NCI-H460 (cell line): ENCODE data around the gene PSMB5. TPM values are rescaled to one million over a fixed set of nuclear protein-coding genes. Genes with fewer than 3 reads are reported as not detected.

Experiments used
- DNase-seq: peaks from one replicate; pipeline ENCODE4 v3.0.0-alpha.2; 2016; ENCODE audit warnings: low read depth; ENCODE audit errors: extremely low read depth
- total RNA-seq: library from RNA; depleted of rRNA; stranded (reverse); fragments of >200 nt; shearing (Covaris generic); gene quantifications from 2 replicates; pipeline ENCODE4 v1.2.3, GENCODE V29; 2014

The PSMB5 gene
- total RNA-seq, 1 experiment from 2014 or later: 254 TPM

DNA sequence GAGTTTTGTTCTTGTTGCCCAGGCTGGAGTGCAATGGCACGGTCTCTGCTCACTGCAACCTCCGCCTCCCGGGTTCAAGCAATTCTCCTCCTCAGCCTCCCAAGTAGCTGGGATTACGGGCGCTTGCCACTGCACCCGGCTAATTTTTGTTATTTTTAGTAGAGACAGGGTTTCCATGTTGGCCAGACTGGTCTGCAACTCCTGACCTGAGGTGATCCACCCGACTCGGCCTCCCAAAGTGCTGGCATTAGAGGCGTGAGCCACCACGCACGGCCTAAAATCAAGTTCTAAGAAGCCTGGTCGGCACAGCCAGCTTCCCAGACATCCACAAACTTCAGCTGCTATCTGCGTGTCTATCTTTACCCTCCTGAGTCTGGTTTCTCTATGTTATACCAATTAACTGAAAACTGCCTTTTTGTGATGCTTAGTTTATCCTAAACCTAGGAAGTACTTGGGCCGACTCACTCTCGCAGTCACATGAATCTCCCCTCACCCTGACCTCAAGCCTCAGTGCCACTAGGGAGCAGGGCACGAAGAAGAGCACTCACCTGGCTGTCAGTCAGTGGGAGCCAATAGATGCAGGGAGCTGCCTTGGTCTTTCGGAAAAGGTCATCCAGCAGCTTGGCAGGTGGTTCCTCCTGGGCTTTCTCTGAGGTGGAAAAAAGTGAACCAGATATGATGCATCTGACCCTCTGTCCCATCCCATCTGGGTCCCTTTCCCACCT lies 26.0 kb upstream of the PSMB5 start:
- DNase-seq: no peak

DNA sequence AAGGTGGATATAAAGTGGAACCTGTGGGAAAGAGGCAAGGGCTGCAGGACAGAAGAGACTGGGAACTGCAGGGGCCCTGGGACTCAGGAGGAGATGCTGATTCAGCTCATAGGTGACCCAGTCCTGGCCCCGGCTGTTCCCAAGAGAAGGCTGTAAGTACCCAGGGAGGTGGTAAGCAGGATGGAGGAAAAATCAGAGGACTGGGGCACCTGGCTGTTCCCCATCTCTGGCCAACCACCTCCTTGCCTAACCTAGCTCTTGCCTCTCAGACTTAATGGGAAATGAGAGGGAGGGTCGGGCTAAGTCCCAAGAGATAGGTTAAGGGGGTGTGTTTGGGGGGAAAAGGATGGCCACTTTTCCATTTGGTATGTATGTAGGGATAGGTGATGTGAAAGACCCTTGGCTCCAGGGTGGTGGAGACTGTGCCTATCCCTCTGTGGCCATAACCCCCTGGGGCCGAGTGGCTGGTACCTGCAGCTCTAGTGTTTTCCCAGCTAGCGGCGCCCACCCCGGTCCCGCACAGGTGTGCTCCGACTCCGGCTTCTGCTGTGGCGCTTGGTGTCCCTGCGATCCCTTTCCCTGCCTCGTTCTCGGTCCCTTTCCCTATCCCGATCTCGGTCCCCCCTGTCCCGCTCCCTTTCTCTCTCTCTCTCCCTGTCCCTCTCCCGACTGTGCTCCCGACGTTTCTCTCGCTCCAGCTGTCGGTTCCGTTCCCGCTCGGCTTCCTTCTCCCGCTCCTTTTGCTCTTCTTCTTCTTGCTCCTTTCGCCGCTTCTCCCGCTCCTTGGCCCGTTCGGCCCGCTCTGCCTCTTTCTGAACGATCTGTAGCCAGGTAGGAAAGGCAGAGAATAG lies 24.2 kb upstream of the PSMB5 start:
- DNase-seq: no peak

DNA sequence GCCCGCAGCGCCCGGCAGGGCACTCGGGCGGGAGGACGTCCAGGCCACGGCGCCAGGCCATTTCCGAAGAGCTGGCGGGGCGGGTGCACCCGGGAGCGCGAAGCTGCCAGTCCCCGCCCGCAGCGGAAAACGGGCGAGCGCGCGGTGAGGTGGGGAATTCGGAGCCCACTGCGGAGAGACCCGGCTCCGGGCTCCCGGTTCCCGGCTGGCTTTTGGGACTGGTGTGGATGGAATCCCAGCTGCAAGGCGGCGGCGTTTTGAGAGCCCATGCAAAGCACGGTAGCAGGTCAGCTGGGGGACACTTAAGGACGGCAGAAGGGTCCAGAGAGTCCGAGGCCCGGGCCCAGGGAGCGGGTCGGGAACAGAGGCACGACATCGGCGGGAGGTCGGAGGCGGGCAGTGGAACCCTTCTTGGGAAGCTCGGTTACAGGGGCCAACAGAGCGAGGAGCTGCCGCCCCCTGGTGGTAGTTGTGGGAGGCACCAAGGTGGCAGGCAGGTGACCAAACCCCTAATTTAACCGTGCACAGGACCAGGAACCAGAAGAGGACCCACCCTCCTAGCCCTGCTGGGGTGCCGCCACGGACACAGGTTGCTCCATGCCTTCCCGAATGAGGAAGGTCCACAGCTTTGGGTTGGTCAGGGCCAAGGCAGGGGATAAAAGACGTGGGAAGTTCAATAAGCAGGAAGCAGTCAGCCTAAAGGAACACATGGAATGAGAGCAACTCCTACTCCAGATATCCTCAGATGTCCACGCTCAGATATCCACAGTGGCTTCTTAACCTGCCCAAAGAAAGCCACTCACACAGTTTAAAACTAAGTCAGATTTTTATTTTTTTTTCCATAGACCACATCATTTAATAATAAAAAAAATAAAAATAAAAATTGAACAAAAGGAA lies 23.3 kb upstream of the PSMB5 start:
- peak; percentile 83 for DNase-seq

DNA sequence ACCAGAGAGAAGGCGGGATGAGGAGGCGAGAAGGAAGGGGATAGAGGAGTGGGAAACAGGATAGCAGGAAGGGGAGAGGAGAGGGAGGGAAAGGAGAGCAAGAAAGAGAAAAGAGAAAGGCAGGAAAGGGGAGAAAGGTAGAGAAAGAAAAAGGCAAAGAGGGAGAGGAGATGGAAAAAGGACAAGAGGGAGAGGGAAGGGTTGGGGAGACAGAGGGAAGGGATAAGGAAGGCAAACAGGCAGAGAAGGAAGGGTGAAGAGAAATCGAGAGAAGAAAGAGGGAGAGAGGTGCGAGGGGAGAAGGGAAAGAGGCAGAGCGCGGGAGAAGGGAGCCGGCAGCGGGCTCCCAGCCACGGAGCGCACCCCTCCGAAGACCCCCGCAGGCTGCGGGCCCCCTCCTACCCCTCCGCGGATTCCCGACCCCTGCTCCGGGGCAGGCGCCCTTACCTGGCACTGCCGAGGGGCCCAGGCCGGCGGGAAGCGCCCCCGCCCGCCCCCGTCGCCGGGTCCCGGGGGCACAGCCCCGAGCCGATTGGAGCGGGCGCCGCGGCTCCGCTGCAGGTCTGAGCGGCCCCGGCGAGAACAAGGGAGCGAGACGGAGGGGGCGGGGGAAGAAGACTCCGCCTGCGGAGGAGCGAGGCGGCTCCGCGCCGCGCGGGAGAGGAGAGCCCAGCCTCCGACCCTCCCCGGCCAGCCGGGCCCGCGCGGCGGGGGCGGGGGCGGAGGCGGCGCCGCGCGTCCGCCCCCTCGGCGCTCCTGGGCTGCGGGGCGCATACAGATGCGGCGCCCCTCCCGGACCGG lies 22.5 kb upstream of the PSMB5 start, which contains the start of gene CDH24:
CDH24 (minus strand) TSS at position 565 of the 801 bp plus-strand sequence. CDS start 1,787 bp downstream, outside the sequence.
- peak; percentile 66 for DNase-seq

DNA sequence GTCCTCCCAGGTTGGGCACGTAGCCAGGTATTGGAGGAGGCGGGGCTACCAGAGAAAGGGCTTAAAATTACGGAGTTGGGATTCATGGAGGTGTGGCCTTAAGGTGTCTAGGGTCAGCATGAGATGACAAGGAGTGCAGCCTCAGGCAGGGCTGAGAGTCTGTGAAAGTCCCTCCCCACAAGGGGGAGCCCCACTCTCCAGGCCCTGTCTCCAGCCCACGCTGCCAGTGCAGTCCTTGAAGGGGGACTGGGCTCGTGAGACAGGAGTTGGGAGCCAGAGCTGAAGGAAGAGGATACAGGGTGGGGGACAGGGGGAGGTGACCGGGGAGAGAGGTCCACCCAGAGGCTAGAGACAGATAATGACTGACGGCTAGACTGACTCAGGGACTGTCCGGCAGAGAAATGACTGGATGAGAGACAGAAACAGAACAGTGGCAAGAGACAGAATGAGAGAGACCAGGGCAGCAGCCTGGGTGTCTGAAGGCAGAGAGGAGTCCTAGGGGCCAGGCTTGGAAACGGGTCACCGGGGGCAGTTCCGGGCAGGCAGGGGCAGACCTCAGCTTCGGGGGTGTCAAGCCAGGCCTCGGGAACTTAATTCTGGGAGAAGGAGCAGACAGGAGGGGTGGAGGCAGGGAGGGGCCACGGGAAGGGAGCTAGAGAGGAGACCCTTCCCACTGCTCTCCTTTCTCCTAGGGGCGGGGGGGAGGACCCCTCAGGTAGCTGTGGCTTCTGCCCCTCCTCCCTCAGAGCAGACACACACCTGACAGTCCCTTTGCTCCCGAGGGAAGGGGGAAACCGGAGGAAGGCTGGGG lies 21.6 kb upstream of the PSMB5 start:
- peak; percentile 72 for DNase-seq

DNA sequence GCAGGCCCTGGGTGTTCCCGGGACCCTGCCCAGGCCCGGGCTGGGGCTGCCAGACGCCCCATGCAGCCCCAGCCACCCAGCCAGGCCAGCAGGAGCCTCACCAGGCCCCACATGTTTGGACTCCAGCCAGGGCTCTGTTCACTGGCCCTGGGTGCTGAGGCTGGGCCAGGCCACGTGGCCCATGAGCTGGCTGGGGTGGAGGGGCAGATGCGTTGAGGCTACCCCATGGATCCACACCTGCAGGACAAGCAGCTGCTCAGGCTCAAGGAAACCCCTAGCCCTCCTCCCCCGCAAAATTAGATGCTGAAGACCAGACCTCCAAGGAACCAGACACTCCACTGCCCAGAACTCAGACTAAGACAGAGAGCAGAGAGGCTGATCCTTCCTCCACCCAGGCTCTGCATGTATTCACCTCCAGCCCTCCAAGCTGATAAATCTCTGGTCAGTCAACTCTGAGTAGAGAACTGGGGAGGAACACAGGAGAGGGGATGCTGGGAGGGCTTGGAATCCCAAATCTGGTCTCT lies 21.0 kb upstream of the PSMB5 start:
- no peak for DNase-seq

DNA sequence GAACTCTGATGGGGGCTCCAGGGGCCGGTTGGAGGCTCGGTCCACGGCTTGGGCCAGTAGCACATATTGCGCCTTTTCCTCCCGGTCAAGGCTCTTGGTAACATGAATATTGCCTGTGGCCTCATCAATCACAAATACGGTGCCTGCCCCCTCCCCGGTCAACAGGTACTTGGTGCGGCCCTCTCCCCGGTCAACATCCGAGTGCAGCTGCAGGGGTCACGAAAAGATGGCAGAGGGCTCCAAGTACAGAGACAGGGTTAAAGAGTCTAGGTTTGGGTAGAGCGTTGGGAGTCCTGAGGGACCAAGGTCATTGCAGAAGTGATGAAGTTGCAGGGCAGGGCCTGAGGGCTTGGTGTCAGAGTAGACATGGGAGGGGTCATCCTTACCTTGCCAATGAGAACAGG lies 20.4 kb upstream of the PSMB5 start:
- no peak for DNase-seq

DNA sequence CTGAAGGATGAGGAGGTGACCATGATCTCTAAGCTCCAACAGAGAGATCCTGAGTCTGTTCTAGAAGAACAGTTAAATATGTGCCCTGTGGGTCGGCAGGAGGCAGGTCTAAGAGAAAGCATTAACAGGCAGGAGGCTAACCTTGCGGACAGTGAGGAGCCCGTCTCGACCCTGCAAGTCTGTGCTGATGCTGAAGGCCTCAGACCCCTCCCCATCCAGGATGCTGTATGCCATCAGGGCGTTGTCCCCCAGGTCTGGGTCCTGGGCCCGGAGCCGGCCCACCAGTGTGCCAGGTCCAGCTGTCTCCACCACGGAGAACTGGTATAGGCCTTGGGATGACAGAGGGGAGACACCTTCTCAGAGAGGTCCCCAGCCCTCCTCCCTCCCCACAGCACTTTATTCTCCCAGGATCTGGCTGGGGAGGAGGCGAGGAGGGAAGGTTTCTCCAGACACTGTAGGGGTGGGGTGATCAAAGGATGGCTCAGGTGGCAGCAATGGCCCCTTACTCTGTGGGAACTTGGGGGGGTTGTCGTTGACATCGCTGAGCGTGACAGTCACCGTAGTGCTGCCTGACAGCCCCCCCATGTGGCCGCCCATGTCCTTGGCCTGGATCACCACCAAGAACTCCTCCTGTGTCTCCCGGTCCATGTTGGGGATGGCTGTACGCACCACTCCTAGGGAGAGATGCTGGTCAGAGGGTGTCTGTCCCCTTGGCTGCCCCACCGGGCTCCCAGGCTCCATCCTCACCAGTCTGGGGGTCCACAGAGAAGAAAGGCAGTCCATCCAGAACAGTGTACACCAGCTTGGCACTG lies 19.5 kb upstream of the PSMB5 start:
- DNase-seq: no peak

DNA sequence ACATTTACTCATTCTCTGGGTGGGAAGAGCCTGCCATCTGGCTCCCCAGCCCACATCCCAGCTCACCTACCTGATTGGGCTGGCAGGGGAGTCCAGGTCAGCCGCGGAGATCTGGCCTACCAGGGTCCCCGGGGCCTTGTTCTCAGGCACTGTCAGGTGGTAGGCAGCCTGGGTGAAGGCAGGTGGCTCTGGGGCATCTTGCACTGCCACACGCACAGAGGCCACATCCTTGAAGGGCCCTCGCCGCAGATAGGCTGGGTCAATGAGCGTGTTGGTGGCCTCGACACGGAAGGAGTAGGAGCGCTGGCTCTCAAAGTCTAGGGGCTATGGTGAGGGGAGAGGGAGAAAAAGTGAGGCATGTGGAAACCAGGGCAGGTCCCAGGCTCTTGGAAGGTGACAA lies 18.7 kb upstream of the PSMB5 start:
- DNase-seq: no peak

DNA sequence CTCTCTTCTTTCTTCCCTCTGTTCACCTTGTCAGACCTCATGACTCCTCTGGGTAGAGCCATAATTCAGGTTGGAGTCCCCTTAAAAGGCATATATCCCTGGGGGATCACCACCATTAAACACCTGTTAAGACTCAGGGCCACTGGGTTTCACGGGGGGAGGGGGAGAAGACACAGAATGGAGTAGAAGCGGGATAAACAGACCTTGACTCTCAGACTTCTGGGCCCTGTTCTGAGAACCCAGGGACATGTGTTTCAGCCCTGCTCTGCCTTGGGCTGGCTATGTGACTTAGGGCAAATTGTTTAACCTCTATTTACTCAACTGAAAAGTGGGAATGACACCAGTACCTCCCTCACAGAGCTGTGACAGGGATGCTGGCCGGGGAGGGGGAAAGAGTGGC lies 18.0 kb upstream of the PSMB5 start:
- DNase-seq: no peak

DNA sequence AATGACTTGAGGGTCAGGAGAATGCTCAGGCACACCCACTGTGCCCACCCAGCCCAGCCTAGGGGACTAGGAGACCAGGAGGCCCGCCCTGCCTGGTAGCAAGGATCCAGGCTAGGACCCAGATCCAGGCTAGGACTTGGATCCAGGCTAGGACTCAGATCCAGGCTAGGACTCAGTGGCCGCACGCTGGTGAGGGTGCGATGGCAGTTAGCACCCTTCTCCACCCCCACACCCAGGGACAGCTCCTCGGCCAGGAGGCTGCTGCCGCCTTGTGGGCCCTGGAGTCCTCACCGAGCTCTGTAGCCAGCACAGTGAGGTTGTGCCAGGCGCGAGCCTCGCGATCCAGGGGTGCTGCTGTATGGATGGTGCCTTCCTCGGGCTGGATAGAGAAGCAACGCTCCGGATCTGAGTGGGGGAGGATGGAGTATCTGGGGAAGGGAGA lies 17.5 kb upstream of the PSMB5 start:
- DNase-seq: no peak

DNA sequence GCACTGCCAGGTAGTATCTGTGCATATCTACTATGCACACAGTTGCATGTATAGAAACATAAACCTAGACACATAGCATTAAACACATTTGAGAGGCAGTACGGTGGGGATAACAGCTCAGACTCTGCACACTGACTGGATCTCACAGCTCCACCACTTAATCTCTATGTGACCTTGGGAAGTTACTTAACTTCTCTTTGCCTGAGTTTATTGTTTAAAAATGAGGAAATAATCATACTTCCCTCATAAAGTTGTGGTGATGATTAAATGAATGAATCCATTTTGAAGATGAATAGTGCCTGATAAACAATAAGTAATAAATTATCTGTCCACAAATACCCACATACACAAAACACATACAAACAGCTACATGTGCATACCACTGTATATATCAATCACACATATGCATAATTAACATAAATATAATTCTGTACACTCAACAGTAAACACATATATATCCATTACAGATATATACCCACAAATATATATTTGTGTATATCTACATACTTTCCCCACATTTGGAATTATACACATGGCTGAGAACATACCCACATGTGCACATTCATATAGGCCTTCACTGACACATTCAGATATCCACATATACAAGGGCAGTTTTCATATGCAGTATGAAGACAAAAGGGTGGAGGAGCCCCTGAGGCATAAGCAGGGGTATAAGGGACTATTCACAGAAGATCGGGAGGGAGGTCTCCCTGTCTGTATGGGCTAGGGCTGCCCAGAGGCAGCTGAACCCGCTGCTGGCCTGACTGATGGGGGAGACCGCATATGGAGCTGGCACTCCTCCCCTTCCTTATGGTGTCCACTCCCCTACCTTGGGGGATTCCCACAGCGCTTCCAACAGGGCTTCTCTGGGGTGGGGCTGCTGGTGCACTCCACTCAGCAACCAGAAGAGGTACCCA lies 16.7 kb upstream of the PSMB5 start:
- no peak for DNase-seq

DNA sequence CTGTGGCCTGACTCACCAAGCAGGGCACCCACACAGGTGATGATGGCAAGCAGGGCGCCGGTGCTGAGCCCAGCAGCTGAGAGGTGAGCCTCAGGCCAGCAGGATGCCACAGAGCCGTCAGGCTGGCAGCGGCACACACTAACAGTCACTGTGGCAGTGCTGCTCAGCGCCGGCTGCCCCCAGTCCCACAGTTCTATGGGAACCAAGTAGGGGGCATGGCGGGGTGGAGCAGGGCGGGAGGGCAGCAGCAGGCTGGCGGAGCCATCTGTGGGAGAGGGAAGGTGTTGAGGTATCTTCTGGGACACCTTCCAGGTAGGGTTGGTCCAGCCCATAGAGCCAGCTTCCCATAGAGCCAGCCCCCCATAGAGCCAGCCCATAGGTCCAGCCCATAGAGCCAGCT lies 14.3 kb upstream of the PSMB5 start:
- DNase-seq: no peak

DNA sequence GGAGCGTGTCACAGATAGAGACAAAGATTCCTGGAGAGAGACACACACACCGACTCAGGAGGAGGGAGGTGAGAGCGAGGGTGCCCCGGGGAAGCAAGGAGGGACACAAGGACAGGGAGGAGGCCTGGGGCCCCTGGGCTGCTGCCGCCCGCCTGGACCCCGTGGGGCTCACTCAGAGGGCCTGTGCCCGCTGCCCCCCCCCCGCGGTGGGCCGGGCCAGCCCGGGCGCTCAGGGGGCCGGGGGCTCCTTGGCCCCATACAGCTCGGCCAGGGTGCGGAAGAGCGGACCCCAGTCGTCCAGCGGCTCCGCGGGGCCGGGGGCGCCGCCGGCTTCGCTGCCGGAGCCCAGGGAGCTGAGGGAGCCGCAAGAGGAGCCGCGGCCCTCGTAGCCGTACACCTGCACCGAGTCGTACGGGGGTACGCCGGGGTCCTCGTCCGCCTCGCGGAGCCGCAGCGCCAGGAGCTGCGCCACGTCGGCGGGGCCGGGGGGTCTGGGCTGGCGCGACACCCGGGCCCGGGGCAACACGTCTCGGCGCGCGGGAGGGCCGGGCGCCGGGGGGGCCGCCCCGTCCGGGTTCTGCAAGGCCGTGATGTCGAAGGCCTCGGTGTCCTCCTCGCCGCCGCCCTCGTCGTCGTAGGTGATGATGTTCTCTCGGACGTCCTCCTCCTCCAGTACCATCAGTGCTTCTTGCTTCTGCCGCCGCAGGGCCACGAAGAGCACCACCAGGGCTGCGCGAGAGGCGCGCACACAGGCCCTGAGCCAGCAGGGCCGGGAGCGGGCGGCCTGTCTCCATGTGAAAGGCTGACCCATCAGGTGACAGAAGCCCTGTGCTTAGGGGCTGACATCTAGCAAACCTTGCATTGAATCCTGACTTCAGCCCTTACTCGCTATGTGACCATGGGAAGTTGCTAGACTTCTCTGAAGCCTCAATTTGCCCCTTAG lies 13.3 kb upstream of the PSMB5 start:
- DNase-seq: no peak

DNA sequence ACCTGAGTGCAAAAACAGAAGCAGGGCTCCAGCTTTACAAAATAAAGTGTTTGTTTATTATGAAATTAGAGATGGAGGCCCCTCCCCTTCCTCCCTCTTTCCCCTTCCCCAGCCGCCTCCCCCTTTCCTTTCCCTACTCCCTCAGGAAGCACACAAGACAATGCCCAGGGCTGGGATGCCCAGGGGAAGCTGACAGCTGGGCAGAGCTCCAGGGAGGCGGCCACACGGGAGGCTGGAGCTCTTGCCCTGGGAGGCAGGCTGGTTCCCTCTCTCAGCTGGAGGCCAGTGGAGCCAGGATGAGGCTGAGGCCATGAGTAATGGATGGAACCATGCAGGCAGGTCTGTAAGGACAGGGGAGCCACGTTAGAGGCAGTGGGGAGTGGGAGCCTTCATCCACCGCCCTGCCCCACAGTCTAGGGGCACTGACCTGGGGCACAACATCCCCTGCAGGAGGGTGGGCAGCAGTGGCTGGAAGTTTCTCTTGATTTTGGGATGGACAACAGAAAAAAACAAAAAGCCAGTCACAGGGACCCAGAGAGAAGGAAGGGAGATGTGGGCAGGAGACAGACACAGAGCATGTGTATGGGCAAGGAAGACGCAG lies 12.4 kb upstream of the PSMB5 start:
- no peak for DNase-seq
